ENCODE data around the gene TOB1. TPM values are rescaled to one million over a fixed set of nuclear protein-coding genes. Genes with fewer than 3 reads are reported as not detected.

The TOB1 gene
- total RNA-seq, 1 experiment from 2014 or later, result 67.9 TPM

- H3K9me3 ChIP-seq (ENCODE audit: insufficient read depth, low read depth), result no peaks in the 10 kb centered on the region
- ChIA-PET POLR2A (ENCODE audit: unreplicated experiment) (interaction anchor here (0.6 kb wide), 2 partner anchors 10 to 72 kb away, joined by 3 to 4 read pairs; no protein-coding TSS in a partner anchor), CTCF (no interaction called here)
- H3F3A ChIP-seq (ENCODE audit: insufficient read depth, low read depth), result peaks cover 14% of the 10 kb centered on the region
- H3K9me2 ChIP-seq (ENCODE audit: insufficient read depth), result no peaks in the 10 kb centered on the region
- no peak for DNase-seq
- no TSS peak for BruUV-seq (replicated peaks)
- H3K27ac ChIP-seq, result no peak overlapping the region
- no peak overlapping the region for H2AFZ ChIP-seq
- peaks cover 19% of the 10 kb centered on the region for H3K79me2 ChIP-seq (ENCODE audit: low read depth)
- H3K4me2 ChIP-seq, result no peak overlapping the region
- intact Hi-C loops (cut with micrococcal nuclease; ENCODE audit: unreplicated experiment), result no loop called here
- H3K36me3 ChIP-seq (ENCODE audit: low read depth), result no peaks in the 10 kb centered on the region
- no peaks in the 10 kb centered on the region for H4K20me1 ChIP-seq (ENCODE audit: insufficient read depth)
- peaks cover 20% of the 10 kb centered on the region for H3K4me1 ChIP-seq (replicated peaks; ENCODE audit: insufficient read depth)
- H3K4me3 ChIP-seq, result no peak overlapping the region
- TF ChIP-seq, protein P1, sequence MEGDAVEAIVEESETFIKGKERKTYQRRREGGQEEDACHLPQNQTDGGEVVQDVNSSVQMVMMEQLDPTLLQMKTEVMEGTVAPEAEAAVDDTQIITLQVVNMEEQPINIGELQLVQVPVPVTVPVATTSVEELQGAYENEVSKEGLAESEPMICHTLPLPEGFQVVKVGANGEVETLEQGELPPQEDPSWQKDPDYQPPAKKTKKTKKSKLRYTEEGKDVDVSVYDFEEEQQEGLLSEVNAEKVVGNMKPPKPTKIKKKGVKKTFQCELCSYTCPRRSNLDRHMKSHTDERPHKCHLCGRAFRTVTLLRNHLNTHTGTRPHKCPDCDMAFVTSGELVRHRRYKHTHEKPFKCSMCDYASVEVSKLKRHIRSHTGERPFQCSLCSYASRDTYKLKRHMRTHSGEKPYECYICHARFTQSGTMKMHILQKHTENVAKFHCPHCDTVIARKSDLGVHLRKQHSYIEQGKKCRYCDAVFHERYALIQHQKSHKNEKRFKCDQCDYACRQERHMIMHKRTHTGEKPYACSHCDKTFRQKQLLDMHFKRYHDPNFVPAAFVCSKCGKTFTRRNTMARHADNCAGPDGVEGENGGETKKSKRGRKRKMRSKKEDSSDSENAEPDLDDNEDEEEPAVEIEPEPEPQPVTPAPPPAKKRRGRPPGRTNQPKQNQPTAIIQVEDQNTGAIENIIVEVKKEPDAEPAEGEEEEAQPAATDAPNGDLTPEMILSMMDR (conservative IDR thresholded peaks at IDR 0.05), result no peak
- TF ChIP-seq EZH2 (IDR thresholded peaks at IDR 0.05; ENCODE audit: low read depth), result no peak
- no peaks in the 10 kb centered on the region for H3K27me3 ChIP-seq (ENCODE audit: insufficient read depth, low read depth)
Measured at GRCh38 chr17:50872710-50873424, 6.7 kb upstream of the TOB1 start.

- no peak overlapping the region for H2AFZ ChIP-seq
- H3K9me3 ChIP-seq (ENCODE audit: insufficient read depth, low read depth), result no peaks in the 10 kb centered on the region
- no TSS peak for BruUV-seq (replicated peaks)
- H3K36me3 ChIP-seq (ENCODE audit: low read depth), result no peaks in the 10 kb centered on the region
- H3K27me3 ChIP-seq (ENCODE audit: insufficient read depth, low read depth), result no peaks in the 10 kb centered on the region
- no peak overlapping the region for H3K4me2 ChIP-seq
- intact Hi-C loops (cut with micrococcal nuclease; ENCODE audit: unreplicated experiment), result no loop called here
- ChIA-PET CTCF (no interaction called here), POLR2A (ENCODE audit: unreplicated experiment) (no interaction called here)
- H3K79me2 ChIP-seq (ENCODE audit: low read depth), result peaks cover 19% of the 10 kb centered on the region
- H3K4me1 ChIP-seq (replicated peaks; ENCODE audit: insufficient read depth), result peaks cover 20% of the 10 kb centered on the region
- no peak overlapping the region for H3K27ac ChIP-seq
- H3F3A ChIP-seq (ENCODE audit: insufficient read depth, low read depth), result peaks cover 21% of the 10 kb centered on the region
- no peaks in the 10 kb centered on the region for H4K20me1 ChIP-seq (ENCODE audit: insufficient read depth)
- TF ChIP-seq, protein P1 (conservative IDR thresholded peaks at IDR 0.05), result no peak
- no peak for TF ChIP-seq EZH2 (IDR thresholded peaks at IDR 0.05; ENCODE audit: low read depth)
- H3K4me3 ChIP-seq, result no peak overlapping the region
- no peak for DNase-seq
- no peaks in the 10 kb centered on the region for H3K9me2 ChIP-seq (ENCODE audit: insufficient read depth)
Measured at GRCh38 chr17:50871898-50872297, 5.7 kb upstream of the TOB1 start.

DNA sequence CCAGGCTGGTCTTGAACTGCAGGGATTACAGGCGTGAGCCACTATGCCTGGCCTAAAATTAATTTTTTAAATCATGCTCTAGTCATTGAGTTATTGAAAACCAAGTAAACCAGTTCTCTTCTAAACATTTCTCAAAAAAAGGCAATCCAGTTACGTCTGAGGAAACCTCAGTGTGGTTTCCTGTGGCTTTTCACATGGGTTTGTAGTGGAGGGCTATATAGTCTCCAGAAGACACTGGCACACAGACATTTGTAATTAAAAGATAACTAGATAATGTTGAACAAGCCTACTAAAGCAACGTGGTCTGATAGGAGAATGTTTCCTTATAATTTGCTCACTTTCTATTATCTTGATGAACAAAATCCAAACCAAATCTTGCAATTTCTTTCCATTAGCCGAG, 5.2 kb upstream of the TOB1 start:
- Histone ChIP-seq H3K4me3 (no peak overlapping the region), H3K79me2 (ENCODE audit: low read depth) (peaks cover 19% of the 10 kb centered on the region), H3F3A (ENCODE audit: insufficient read depth, low read depth) (peaks cover 24% of the 10 kb centered on the region), H3K9me2 (ENCODE audit: insufficient read depth) (no peaks in the 10 kb centered on the region), H3K36me3 (ENCODE audit: low read depth) (no peaks in the 10 kb centered on the region), H3K27me3 (ENCODE audit: insufficient read depth, low read depth) (no peaks in the 10 kb centered on the region), H2AFZ (no peak overlapping the region), H4K20me1 (ENCODE audit: insufficient read depth) (no peaks in the 10 kb centered on the region), H3K27ac (no peak overlapping the region), H3K4me1 (replicated peaks; ENCODE audit: insufficient read depth) (peaks cover 20% of the 10 kb centered on the region), H3K4me2 (no peak overlapping the region), H3K9me3 (ENCODE audit: insufficient read depth, low read depth) (no peaks in the 10 kb centered on the region)
- intact Hi-C loops (cut with micrococcal nuclease; ENCODE audit: unreplicated experiment), result no loop called here
- CTCF ChIA-PET, result no interaction called here
- no TSS peak for BruUV-seq (replicated peaks)
- DNase-seq, result no peak
- TF ChIP-seq, protein P1 (conservative IDR thresholded peaks at IDR 0.05), result no peak
- TF ChIP-seq EZH2 (IDR thresholded peaks at IDR 0.05; ENCODE audit: low read depth), result no peak
- POLR2A ChIA-PET (ENCODE audit: unreplicated experiment), result no interaction called here

Data from PC-9 (cell line).